AG04449 (cell line): ENCODE results near the gene INPP5D.

Source experiments
- CTCF ChIA-PET: fragments of 350-600 bp; formaldehyde crosslinking; extraction: SDS; loops from one replicate; lab custom pipeline; 2021; ENCODE audit warnings: antibody characterized with exemption; lab: Yijun Ruan, JAX
- POLR2A ChIA-PET: fragments of 400-600, 350-600 bp; formaldehyde crosslinking; extraction: SDS; loops from one replicate; lab custom pipeline; 2020; ENCODE audit warnings: antibody characterized with exemption, inconsistent platforms; lab: Yijun Ruan, JAX
- DNase-seq: peaks from one replicate; pipeline ENCODE4 v3.0.0-alpha.2; 2010; ENCODE audit warnings: low read depth, low spot score
- H3K4me3 ChIP-seq: 2 replicates; pipeline ENCODE4 v1.5.1; 2011; ENCODE audit warnings: low read depth, mild to moderate bottlenecking, control low read depth, low read length
- TF ChIP-seq, protein P1 (sequence below): IDR thresholded peaks from one replicate; pipeline ENCODE4 v1.5.1; 2011; ENCODE audit warnings: mild to moderate bottlenecking, moderate library complexity, low read length, control low read depth, inconsistent platforms; ENCODE audit not compliant: insufficient read depth; ENCODE audit errors: missing control alignments

INPP5D gene

GRCh38 chr2:233164128-233164635, 104.0 kb downstream of the INPP5D start:
- POLR2A ChIA-PET: no interaction called here
- DNase-seq: no peak
- CTCF ChIA-PET: no interaction called here
- TF ChIP-seq, protein P1, sequence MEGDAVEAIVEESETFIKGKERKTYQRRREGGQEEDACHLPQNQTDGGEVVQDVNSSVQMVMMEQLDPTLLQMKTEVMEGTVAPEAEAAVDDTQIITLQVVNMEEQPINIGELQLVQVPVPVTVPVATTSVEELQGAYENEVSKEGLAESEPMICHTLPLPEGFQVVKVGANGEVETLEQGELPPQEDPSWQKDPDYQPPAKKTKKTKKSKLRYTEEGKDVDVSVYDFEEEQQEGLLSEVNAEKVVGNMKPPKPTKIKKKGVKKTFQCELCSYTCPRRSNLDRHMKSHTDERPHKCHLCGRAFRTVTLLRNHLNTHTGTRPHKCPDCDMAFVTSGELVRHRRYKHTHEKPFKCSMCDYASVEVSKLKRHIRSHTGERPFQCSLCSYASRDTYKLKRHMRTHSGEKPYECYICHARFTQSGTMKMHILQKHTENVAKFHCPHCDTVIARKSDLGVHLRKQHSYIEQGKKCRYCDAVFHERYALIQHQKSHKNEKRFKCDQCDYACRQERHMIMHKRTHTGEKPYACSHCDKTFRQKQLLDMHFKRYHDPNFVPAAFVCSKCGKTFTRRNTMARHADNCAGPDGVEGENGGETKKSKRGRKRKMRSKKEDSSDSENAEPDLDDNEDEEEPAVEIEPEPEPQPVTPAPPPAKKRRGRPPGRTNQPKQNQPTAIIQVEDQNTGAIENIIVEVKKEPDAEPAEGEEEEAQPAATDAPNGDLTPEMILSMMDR: no peak
- H3K4me3 ChIP-seq: no peak overlapping the region

- CTCF ChIA-PET: no interaction called here
- TF ChIP-seq, protein P1: no peak
- DNase-seq: no peak
- H3K4me3 ChIP-seq: no peak overlapping the region
- POLR2A ChIA-PET: no interaction called here
These were observed 104.8 kb downstream of the INPP5D start for GRCh38 chr2:233164967-233165366.

DNA sequence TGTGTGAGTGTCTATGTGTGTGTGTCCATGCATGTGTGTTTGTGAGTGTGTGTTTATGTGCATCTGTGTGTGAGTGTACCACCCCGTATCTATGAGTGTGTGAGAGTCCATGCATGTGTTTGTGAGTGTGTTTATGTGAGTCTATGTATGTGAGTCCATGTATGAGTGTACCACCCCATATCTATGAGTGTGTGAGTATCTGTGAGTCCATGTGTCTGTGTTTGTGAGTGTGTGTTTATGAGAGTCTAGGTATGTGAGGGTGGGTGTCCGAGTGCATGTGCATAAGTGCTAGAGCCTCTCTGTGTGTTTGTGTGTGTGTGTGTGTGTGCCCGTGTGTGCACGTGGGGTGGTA, 105.4 kb downstream of the INPP5D start:
- no peak for DNase-seq
- ChIA-PET POLR2A (no interaction called here), CTCF (interaction anchor here (0.6 kb wide), 1 partner anchor 501 kb away, joined by 3 read pairs; no protein-coding TSS in a partner anchor)
- H3K4me3 ChIP-seq: no peak overlapping the region
- TF ChIP-seq, protein P1: no peak

GRCh38 chr2:233165895-233166661, 105.9 kb downstream of the INPP5D start:
- CTCF ChIA-PET: interaction anchor here (0.6 kb wide), 1 partner anchor 501 kb away, joined by 3 read pairs; no protein-coding TSS in a partner anchor
- POLR2A ChIA-PET: no interaction called here
- no peak overlapping the region for H3K4me3 ChIP-seq
- TF ChIP-seq, protein P1: no peak
- DNase-seq: no peak

GRCh38 chr2:233168445-233168844, 108.3 kb downstream of the INPP5D start:
- DNase-seq: no peak
- ChIA-PET CTCF (no interaction called here), POLR2A (no interaction called here)
- TF ChIP-seq, protein P1: no peak
- no peak overlapping the region for H3K4me3 ChIP-seq

DNA sequence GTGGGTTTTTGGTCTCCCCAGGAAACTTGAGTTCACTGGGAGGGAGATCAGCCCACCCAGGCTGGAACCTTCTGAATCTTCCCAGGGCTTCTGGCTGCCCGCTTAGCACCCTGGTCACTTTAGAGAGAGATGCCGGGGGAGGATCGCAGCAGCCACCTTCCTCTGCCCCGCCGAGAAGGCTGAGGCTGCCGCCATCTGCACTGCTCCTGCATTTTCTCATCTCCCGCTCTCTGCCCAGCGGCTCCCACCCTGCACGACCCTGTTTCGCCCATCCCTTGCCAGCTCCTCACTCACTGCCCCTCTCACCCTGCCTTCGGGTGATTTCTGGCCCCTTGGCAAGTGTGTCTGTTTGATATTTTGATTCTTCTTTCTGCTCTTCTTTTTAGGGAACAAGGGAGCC, 108.8 kb downstream of the INPP5D start:
- TF ChIP-seq, protein P1: no peak
- no peak overlapping the region for H3K4me3 ChIP-seq
- ChIA-PET CTCF (no interaction called here), POLR2A (no interaction called here)
- no peak for DNase-seq
